ENCODE data around the gene RAB38. TPM values are rescaled to one million over a fixed set of nuclear protein-coding genes. Genes with fewer than 3 reads are reported as not detected.

RAB38 gene
- total and polyA plus RNA-seq, 10 of the 15 experiments (the other 5 are each of a cell fraction or from before 2014, with no cell fraction given), result 8.4 to 30.5 (median 11.7) TPM

- Histone ChIP-seq H2AFZ (ENCODE audit: control insufficient read depth, low read depth, low read length) (no peak overlapping the region), H3K9me3 (replicated peaks; ENCODE audit: control insufficient read depth, insufficient read depth, low read length) (no peaks in the 10 kb centered on the region), H3K27me3 (replicated peaks in 1 of 2; ENCODE audit: control insufficient read depth in 2 of 2, insufficient read depth in 2 of 2, low read length in 1 of 2) (no peaks in the 10 kb centered on the region), H3K9ac (ENCODE audit: control insufficient read depth, insufficient read depth, low read length) (no peak overlapping the region), H3K36me3 (ENCODE audit: control insufficient read depth in 2 of 2, insufficient read depth in 2 of 2, low read length in 1 of 2) (no peaks in the 10 kb centered on the region), H3K79me2 (ENCODE audit: control insufficient read depth, insufficient read depth, low read length) (no peaks in the 10 kb centered on the region), H4K20me1 (ENCODE audit: control insufficient read depth, insufficient read depth) (no peaks in the 10 kb centered on the region), H3K27ac (ENCODE audit: control insufficient read depth, insufficient read depth) (no peak overlapping the region), H3K4me1 (ENCODE audit: control insufficient read depth, insufficient read depth, low read length) (no peaks in the 10 kb centered on the region), H3K4me3 (no peak overlapping the region), H3K4me2 (ENCODE audit: control insufficient read depth, insufficient read depth) (no peak overlapping the region)
- CTCF ChIA-PET, result interaction anchor here (0.7 kb wide), 1 partner anchor 19 kb away, joined by 3 read pairs; no protein-coding TSS in a partner anchor
- TF ChIP-seq ATF3 (IDR thresholded peaks at IDR 0.05; ENCODE audit: borderline replicate concordance, extremely low read depth, low read depth, low read length), result no peak
- TF ChIP-seq SIX5 (IDR thresholded peaks at IDR 0.05; ENCODE audit: low read depth, low read length, severe bottlenecking), result no peak
- DNase-seq (ENCODE audit: low read depth, low spot score), result no peak
- SMC1A ChIA-PET (ENCODE audit: uncharacterized antibody, unreplicated experiment), result no interaction called here
- POLR2A ChIA-PET, result no interaction called here
- FAIRE-seq, result no peak
- intact Hi-C loops (cut with micrococcal nuclease; ENCODE audit: unreplicated experiment) (no loop called here), in situ Hi-C loops (cut with MboI) (no loop called here)
- RAD21 ChIA-PET (ENCODE audit: unreplicated experiment), result no interaction called here
- BruUV-seq (replicated peaks), result no TSS peak
- no peak for ATAC-seq
Measured at GRCh38 chr11:88213406-88213805, 38.2 kb upstream of the RAB38 start.

DNA sequence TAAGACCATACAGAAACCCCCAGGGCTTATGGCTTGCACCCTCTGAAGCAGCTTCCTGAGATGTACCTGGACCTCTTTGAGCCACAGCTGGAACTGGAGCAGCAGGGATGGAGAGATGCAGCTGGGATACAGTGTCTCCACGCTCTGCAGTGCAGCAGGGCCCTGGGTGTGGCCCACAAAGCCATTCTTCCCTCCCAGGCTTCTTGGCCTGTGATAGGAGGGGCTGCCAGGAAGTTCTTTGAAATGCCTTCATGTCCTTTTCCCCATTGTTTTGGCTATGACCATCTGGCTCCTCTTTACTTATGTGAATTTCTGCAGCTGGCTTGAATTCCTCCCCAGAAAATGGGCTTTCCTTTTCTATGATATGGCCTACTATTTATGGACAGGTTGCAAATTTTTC is 37.1 kb upstream of the RAB38 start:
- no peak overlapping the region for H3K4me2 ChIP-seq (ENCODE audit: control insufficient read depth, insufficient read depth)
- no peaks in the 10 kb centered on the region for H3K27me3 ChIP-seq (replicated peaks in 1 of 2; ENCODE audit: control insufficient read depth in 2 of 2, insufficient read depth in 2 of 2, low read length in 1 of 2)
- H3K79me2 ChIP-seq (ENCODE audit: control insufficient read depth, insufficient read depth, low read length), result no peaks in the 10 kb centered on the region
- H4K20me1 ChIP-seq (ENCODE audit: control insufficient read depth, insufficient read depth), result no peaks in the 10 kb centered on the region
- no peak overlapping the region for H3K9ac ChIP-seq (ENCODE audit: control insufficient read depth, insufficient read depth, low read length)
- no CpG with 5 or more reads among the region's 1 CpG for WGBS (ENCODE audit: insufficient coverage, insufficient replicate concordance, low lambda C conversion rate, missing lambda C conversion rate)
- TF ChIP-seq PAX8 (IDR thresholded peaks at IDR 0.05), result no peak
- no peak for TF ChIP-seq ZNF207 (IDR thresholded peaks at IDR 0.05; ENCODE audit: borderline replicate concordance)
- TF ChIP-seq SP1 (IDR thresholded peaks at IDR 0.05; ENCODE audit: low read depth, low read length), result no peak
- intact Hi-C loops (cut with micrococcal nuclease; ENCODE audit: unreplicated experiment) (no loop called here), in situ Hi-C loops (cut with MboI) (no loop called here)
- no peak for ATAC-seq
- BruUV-seq (replicated peaks), result no TSS peak
- no peak overlapping the region for H3K4me3 ChIP-seq
- no peak overlapping the region for H3K27ac ChIP-seq (ENCODE audit: control insufficient read depth, insufficient read depth)
- ChIA-PET POLR2A (no interaction called here), RAD21 (ENCODE audit: unreplicated experiment) (no interaction called here), SMC1A (ENCODE audit: uncharacterized antibody, unreplicated experiment) (no interaction called here), CTCF (no interaction called here)
- H3K9me3 ChIP-seq (replicated peaks; ENCODE audit: control insufficient read depth, insufficient read depth, low read length), result no peaks in the 10 kb centered on the region
- no peak for FAIRE-seq
- no peak overlapping the region for H2AFZ ChIP-seq (ENCODE audit: control insufficient read depth, low read depth, low read length)
- no peaks in the 10 kb centered on the region for H3K36me3 ChIP-seq (ENCODE audit: control insufficient read depth in 2 of 2, insufficient read depth in 2 of 2, low read length in 1 of 2)
- no peak for DNase-seq (ENCODE audit: low read depth, low spot score)
- H3K4me1 ChIP-seq (ENCODE audit: control insufficient read depth, insufficient read depth, low read length), result no peaks in the 10 kb centered on the region
